ENCODE data around the gene FBF1. TPM values are rescaled to one million over a fixed set of nuclear protein-coding genes. Genes with fewer than 3 reads are reported as not detected.

The FBF1 gene
- total RNA-seq, 1 experiment from 2014 or later = 34.4 TPM

DNA sequence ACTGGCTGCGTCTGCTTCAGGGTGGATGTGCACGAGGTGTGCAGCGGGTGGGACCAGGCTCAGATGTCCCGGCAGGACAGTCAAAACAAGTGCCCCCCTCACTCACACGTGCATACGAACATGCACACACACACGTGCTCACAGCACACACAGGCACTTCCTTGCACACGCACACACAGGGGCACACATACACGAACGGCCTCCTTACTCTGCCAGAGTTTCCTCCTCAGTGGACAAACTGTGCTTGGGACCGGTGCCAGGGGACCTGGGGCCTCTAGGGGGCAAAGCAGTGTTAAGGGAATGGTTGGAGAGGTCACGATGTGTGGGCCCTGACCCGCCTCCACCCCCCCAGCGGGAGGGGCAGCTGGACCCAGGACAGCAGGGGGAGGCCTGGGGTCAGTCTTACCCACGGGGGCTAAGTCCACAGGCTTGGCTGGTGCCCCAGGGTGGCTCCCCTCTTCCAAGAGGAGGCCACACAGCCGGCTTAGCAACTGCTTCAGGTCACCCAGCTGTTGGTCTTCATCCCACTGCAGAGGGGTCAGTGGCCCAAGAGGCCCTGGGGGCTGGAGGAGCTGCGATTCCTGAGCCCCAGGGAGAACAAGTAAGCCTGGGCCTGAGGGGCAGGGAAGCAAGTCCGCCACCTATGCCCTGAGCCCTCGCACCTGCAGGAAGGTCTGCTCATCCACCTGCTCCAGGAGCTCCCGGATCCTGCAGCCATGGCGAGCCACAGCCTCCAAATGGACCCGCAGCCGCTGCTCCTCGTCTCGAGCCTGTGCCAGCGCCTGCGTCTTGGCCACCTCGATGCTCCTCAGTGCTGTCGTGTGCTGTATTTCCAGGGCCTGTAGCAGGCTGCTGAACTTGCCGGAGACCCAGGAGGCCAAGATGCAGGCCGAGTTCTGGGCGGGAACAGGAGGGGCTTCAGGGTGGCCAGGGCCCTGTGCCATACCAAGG, 49.0 kb downstream of the FBF1 start:
- ChIA-PET POLR2A (ENCODE audit: low non-redundant PET) (no interaction called here), CTCF (no interaction called here)
- H3K4me1 ChIP-seq (ENCODE audit: insufficient read depth, low read length, poor library complexity, severe bottlenecking) = peaks cover 10% of the 10 kb centered on the region
- peaks cover 21% of the 10 kb centered on the region for H3K36me3 ChIP-seq (ENCODE audit: insufficient read depth, low read length, poor library complexity, severe bottlenecking)
- DNase-seq (ENCODE audit: low spot score) = no peak
- intact Hi-C loops (cut with micrococcal nuclease; ENCODE audit: unreplicated experiment) = no loop called here
- TF ChIP-seq, protein P1, sequence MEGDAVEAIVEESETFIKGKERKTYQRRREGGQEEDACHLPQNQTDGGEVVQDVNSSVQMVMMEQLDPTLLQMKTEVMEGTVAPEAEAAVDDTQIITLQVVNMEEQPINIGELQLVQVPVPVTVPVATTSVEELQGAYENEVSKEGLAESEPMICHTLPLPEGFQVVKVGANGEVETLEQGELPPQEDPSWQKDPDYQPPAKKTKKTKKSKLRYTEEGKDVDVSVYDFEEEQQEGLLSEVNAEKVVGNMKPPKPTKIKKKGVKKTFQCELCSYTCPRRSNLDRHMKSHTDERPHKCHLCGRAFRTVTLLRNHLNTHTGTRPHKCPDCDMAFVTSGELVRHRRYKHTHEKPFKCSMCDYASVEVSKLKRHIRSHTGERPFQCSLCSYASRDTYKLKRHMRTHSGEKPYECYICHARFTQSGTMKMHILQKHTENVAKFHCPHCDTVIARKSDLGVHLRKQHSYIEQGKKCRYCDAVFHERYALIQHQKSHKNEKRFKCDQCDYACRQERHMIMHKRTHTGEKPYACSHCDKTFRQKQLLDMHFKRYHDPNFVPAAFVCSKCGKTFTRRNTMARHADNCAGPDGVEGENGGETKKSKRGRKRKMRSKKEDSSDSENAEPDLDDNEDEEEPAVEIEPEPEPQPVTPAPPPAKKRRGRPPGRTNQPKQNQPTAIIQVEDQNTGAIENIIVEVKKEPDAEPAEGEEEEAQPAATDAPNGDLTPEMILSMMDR (conservative IDR thresholded peaks at IDR 0.05; ENCODE audit: low read depth, low read length) = no peak
- TF ChIP-seq EZH2 (IDR thresholded peaks at IDR 0.05; ENCODE audit: borderline replicate concordance, low read depth, low read length, poor library complexity, severe bottlenecking) = no peak
- BruUV-seq (replicated peaks) = no TSS peak
- no peaks in the 10 kb centered on the region for H3K27me3 ChIP-seq (replicated peaks; ENCODE audit: insufficient read depth, low read depth, low read length, poor library complexity)
- no peak overlapping the region for H3K27ac ChIP-seq (ENCODE audit: low read depth, low read length, poor library complexity, severe bottlenecking)
- no peaks in the 10 kb centered on the region for H3K9me3 ChIP-seq (ENCODE audit: low read depth, low read length, poor library complexity, severe bottlenecking)
- H3K4me3 ChIP-seq (ENCODE audit: low read depth, low read length, poor library complexity, severe bottlenecking) = no peak overlapping the region

DNA sequence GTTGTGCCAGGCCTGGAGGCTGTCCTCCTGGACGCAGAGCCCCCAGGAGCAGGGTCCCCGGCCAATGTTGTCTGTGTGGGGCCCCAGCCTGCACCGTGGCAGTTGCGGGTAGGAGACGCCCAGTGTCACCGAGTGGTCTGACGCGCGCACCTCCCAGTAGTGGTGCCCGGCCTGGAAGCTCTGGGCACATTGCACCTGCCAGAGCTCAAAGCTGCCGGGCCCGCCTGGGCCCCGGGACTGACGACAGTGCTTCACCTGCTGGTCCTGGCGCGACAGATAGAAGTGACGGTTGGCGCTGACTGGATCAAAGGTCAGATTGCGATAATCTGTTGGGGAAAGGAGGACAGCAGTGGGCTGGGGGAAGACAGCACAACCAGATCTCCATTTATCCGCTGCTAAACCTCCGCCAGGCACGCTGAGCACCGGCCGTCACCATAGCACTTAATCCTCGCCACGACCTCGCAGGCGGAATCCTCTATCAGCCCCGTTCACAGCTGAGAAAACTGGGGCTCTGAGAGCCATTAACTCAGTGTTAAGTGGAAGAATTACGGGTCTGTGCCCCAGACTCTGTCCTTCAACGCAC, 49.7 kb downstream of the FBF1 start:
- H3K27ac ChIP-seq (ENCODE audit: low read depth, low read length, poor library complexity, severe bottlenecking) = no peak overlapping the region
- H3K9me3 ChIP-seq (ENCODE audit: low read depth, low read length, poor library complexity, severe bottlenecking) = no peaks in the 10 kb centered on the region
- ChIA-PET CTCF (no interaction called here), POLR2A (ENCODE audit: low non-redundant PET) (no interaction called here)
- intact Hi-C loops (cut with micrococcal nuclease; ENCODE audit: unreplicated experiment) = no loop called here
- TF ChIP-seq, protein P1 (conservative IDR thresholded peaks at IDR 0.05; ENCODE audit: low read depth, low read length) = no peak
- TF ChIP-seq EZH2 (IDR thresholded peaks at IDR 0.05; ENCODE audit: borderline replicate concordance, low read depth, low read length, poor library complexity, severe bottlenecking) = no peak
- peaks cover 21% of the 10 kb centered on the region for H3K36me3 ChIP-seq (ENCODE audit: insufficient read depth, low read length, poor library complexity, severe bottlenecking)
- DNase-seq (ENCODE audit: low spot score) = no peak
- H3K4me3 ChIP-seq (ENCODE audit: low read depth, low read length, poor library complexity, severe bottlenecking) = no peak overlapping the region
- H3K27me3 ChIP-seq (replicated peaks; ENCODE audit: insufficient read depth, low read depth, low read length, poor library complexity) = no peaks in the 10 kb centered on the region
- BruUV-seq (replicated peaks) = no TSS peak
- H3K4me1 ChIP-seq (ENCODE audit: insufficient read depth, low read length, poor library complexity, severe bottlenecking) = peaks cover 10% of the 10 kb centered on the region

DNA sequence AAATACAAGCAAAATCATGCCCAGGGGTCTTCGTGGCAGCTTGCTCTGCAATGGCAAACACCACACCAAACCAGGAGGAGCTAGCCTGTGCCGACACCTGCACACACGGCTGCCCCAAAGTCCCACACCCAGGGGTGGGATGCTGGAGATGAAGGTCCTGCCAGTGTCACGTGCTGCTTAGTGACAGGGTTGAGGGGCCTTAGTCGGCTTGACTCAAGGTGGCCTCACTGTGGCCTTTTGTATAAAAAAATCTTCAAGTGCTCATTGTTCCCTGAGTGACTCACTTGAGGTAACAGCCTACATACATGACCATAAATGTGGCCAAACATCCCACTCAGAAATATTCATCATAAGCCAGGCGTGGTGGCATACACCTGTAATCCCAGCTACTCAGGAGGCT, 51.4 kb downstream of the FBF1 start:
- ChIA-PET CTCF (no interaction called here), POLR2A (ENCODE audit: low non-redundant PET) (no interaction called here)
- intact Hi-C loops (cut with micrococcal nuclease; ENCODE audit: unreplicated experiment) = no loop called here
- H3K9me3 ChIP-seq (ENCODE audit: low read depth, low read length, poor library complexity, severe bottlenecking) = no peaks in the 10 kb centered on the region
- BruUV-seq (replicated peaks) = no TSS peak
- no peak overlapping the region for H3K4me3 ChIP-seq (ENCODE audit: low read depth, low read length, poor library complexity, severe bottlenecking)
- TF ChIP-seq EZH2 (IDR thresholded peaks at IDR 0.05; ENCODE audit: borderline replicate concordance, low read depth, low read length, poor library complexity, severe bottlenecking) = no peak
- TF ChIP-seq, protein P1 (conservative IDR thresholded peaks at IDR 0.05; ENCODE audit: low read depth, low read length) = no peak
- H3K4me1 ChIP-seq (ENCODE audit: insufficient read depth, low read length, poor library complexity, severe bottlenecking) = no peaks in the 10 kb centered on the region
- H3K27ac ChIP-seq (ENCODE audit: low read depth, low read length, poor library complexity, severe bottlenecking) = no peak overlapping the region
- H3K36me3 ChIP-seq (ENCODE audit: insufficient read depth, low read length, poor library complexity, severe bottlenecking) = peaks cover 21% of the 10 kb centered on the region
- no peaks in the 10 kb centered on the region for H3K27me3 ChIP-seq (replicated peaks; ENCODE audit: insufficient read depth, low read depth, low read length, poor library complexity)
- DNase-seq (ENCODE audit: low spot score) = no peak

Measured in A673 (cell line).